Lower leg skin (tissue), 4 donors: ENCODE measurements around the gene GNAI3. TPM values are rescaled to one million over a fixed set of nuclear protein-coding genes. Genes with fewer than 3 reads are reported as not detected.

Experiments
- DNase-seq, 2 donors: peaks; one replicate each; pipeline ENCODE4 v3.0.0-alpha.2; 2019; ENCODE audit warnings: low spot score in 2 of 2
- H3K4me3 ChIP-seq: fragments of 200-600 bp; sonication (generic); 2 replicates; pipeline ENCODE4 v1.5.1; 2017; ENCODE audit warnings: mild to moderate bottlenecking, low read depth; ENCODE audit not compliant: poor library complexity, severe bottlenecking
- CTCF ChIP-seq, 3 donors: fragments of 450-650 bp; IDR thresholded peaks; one replicate each; pipeline ENCODE4 v1.5.1; 2016; ENCODE audit warnings: antibody characterized with exemption in 3 of 3, mild to moderate bottlenecking in 3 of 3, moderate library complexity in 2 of 3
- POLR2A ChIP-seq, 2 donors: fragments of 450-650 bp; IDR thresholded peaks; one replicate each; pipeline ENCODE4 v1.6.1; 2016 to 2017; ENCODE audit warnings: antibody characterized with exemption in 2 of 2, mild to moderate bottlenecking in 1 of 2, moderate library complexity in 1 of 2
- WGBS, 2 donors: methylation state at CpG; one replicate each; pipeline ENCODE4 v1.1.5; 2018; 5-methylcytosine and 5-hydroxymethylcytosine counted together
- intact Hi-C: fragments of 100-400 bp; cut with DNase I; formaldehyde crosslinking; loops from one replicate; pipeline ENCODE4 v1.15.0; 2023; ENCODE audit warnings: low total_unique reads
- total RNA-seq, 4 donors: library from RNA; depleted of rRNA; stranded (reverse); fragments of >200 nt; gene quantifications; one replicate each; pipeline ENCODE4 v1.1.0, GENCODE V29; 2016

GNAI3 gene
- total RNA-seq, 4 donors from 2014 or later: 8.5 to 13.2 (median 10.7) TPM

- 79 to 88% methylated on average over 5 of the region's 5 CpGs for WGBS, 2 donors
- intact Hi-C loops: no loop called here
- TF ChIP-seq POLR2A (IDR thresholded peaks at IDR 0.05) (no peak), CTCF (IDR thresholded peaks at IDR 0.05) (no peak)
- no peak overlapping the region for H3K4me3 ChIP-seq
- no peak for DNase-seq
These were observed 31.1 kb upstream of the GNAI3 start for GRCh38 chr1:109517337-109517736.

GRCh38 chr1:109521002-109521951 is 27.1 kb upstream of the GNAI3 start:
- DNase-seq: no peak
- intact Hi-C loops: no loop called here
- no peak for TF ChIP-seq POLR2A (IDR thresholded peaks at IDR 0.05)
- no peak for TF ChIP-seq CTCF (IDR thresholded peaks at IDR 0.05)
- 65 to 66% methylated on average over 14 of the region's 14 CpGs for WGBS, 2 donors
- no peak overlapping the region for H3K4me3 ChIP-seq

GRCh38 chr1:109522026-109522425 is 26.4 kb upstream of the GNAI3 start:
- no peak overlapping the region for H3K4me3 ChIP-seq
- 84 to 85% methylated on average over 7 of the region's 7 CpGs for WGBS, 2 donors
- DNase-seq: no peak
- intact Hi-C loops: no loop called here
- TF ChIP-seq CTCF (IDR thresholded peaks at IDR 0.05): no peak
- TF ChIP-seq POLR2A (IDR thresholded peaks at IDR 0.05): no peak

GRCh38 chr1:109523706-109524105 is 24.7 kb upstream of the GNAI3 start:
- WGBS, 2 donors: 91 to 94% methylated on average over 2 of the region's 2 CpGs
- no peak overlapping the region for H3K4me3 ChIP-seq
- intact Hi-C loops: no loop called here
- no peak for DNase-seq
- no peak for TF ChIP-seq CTCF (IDR thresholded peaks at IDR 0.05)
- no peak for TF ChIP-seq POLR2A (IDR thresholded peaks at IDR 0.05)

- intact Hi-C loops: no loop called here
These were observed 21.2 kb upstream of the GNAI3 start for GRCh38 chr1:109527098-109527811.

More at GRCh38 chr1:109527098-109527811, 21.2 kb upstream of the GNAI3 start:
- 73 to 80% methylated on average over 14 of the region's 14 CpGs for WGBS, 2 donors
- TF ChIP-seq CTCF (IDR thresholded peaks at IDR 0.05) (no peak), POLR2A (IDR thresholded peaks at IDR 0.05) (no peak)
- no peak overlapping the region for H3K4me3 ChIP-seq
- DNase-seq: no peak
